GM12878 (cell line): ENCODE measurements around the gene PRMT7. TPM values are rescaled to one million over a fixed set of nuclear protein-coding genes. Genes with fewer than 3 reads are reported as not detected.
A peak's percentile ranks its signal among the peaks of the same experiment; 100 is the strongest.

Experiments
- ATAC-seq: fragments of 200-7000 bp; cut with Tn5 transposase; 3 replicates; pipeline ENCODE4 v1.9.1; 2020; ENCODE audit warnings: mild to moderate bottlenecking, moderate library complexity
- BruUV-seq: library from RNA; stranded (reverse); fragments of 400-500 nt; replicated peaks from 2 replicates; lab custom pipeline; 2021; lab: Mats Ljungman, UMichigan
- CTCF ChIA-PET: fragments of 300-600 bp; sonication (Branson Sonifier 250); formaldehyde crosslinking; extraction: SDS; loops from one replicate; lab custom pipeline; 2021; ENCODE audit warnings: inconsistent platforms; lab: Yijun Ruan, JAX
- POLR2A ChIA-PET: fragments of 350-600 bp; formaldehyde crosslinking; extraction: SDS; loops from one replicate; lab custom pipeline; 2021; ENCODE audit warnings: inconsistent platforms; lab: Charles Lee
- RAD21 ChIA-PET: fragments of 300-600 bp; sonication (Branson Sonifier 250); formaldehyde crosslinking; loops from one replicate; lab custom pipeline; 2023; ENCODE audit warnings: antibody characterized with exemption; ENCODE audit not compliant: unreplicated experiment; lab: Charles Lee
- SMC1A ChIA-PET: fragments of 300-600 bp; sonication (Branson Sonifier 250); formaldehyde crosslinking; loops from one replicate; lab custom pipeline; 2023; ENCODE audit not compliant: unreplicated experiment, uncharacterized antibody; lab: Charles Lee
- DNase-seq: peaks from one replicate; pipeline ENCODE4 v3.0.0-alpha.2; 2011; ENCODE audit warnings: low read depth, low spot score
- FAIRE-seq: peaks from 3 replicates; lab custom pipeline; 2011; peaks lifted over from hg19 to GRCh38; lab: Jason Lieb, UNC
- H2AFZ ChIP-seq: 2 replicates; pipeline ENCODE4 v1.6.0; 2011; ENCODE audit warnings: low read depth, low read length, control low read depth; ENCODE audit not compliant: control insufficient read depth
- H3K27ac ChIP-seq: 2 replicates; pipeline ENCODE4 v1.5.1; 2011; ENCODE audit warnings: control low read depth; ENCODE audit not compliant: control insufficient read depth, insufficient read depth
- H3K27me3 ChIP-seq, 2 experiments: replicated peaks in 1 of 2; 2 replicates each; pipeline versions ENCODE4 v1.6.0 to v1.6.1; 2011; ENCODE audit warnings: low read length in 1 of 2; ENCODE audit not compliant: control insufficient read depth in 2 of 2, insufficient read depth in 2 of 2
- H3K36me3 ChIP-seq, 2 experiments: 2 replicates each; pipeline ENCODE4 v1.5.1; 2011; ENCODE audit warnings: low read length in 1 of 2; ENCODE audit not compliant: control insufficient read depth in 2 of 2, insufficient read depth in 2 of 2
- H3K4me1 ChIP-seq: 2 replicates; pipeline ENCODE4 v1.6.1; 2011; ENCODE audit warnings: mild to moderate bottlenecking, low read length, moderate library complexity, mixed read lengths; ENCODE audit not compliant: control insufficient read depth, insufficient read depth
- H3K4me2 ChIP-seq: 2 replicates; pipeline ENCODE4 v1.6.0; 2011; ENCODE audit warnings: control low read depth; ENCODE audit not compliant: control insufficient read depth, insufficient read depth
- H3K4me3 ChIP-seq: fragments of 200-600 bp; sonication (generic); 2 replicates; pipeline ENCODE4 v1.5.1; 2016
- H3K79me2 ChIP-seq: 2 replicates; pipeline ENCODE4 v1.6.0; 2011; ENCODE audit warnings: low read length; ENCODE audit not compliant: control insufficient read depth, insufficient read depth
- H3K9ac ChIP-seq: 2 replicates; pipeline ENCODE4 v1.8.0; 2011; ENCODE audit warnings: low read length, control low read depth, mixed read lengths; ENCODE audit not compliant: control insufficient read depth, insufficient read depth
- H3K9me3 ChIP-seq: replicated peaks from 3 replicates; pipeline ENCODE4 v1.5.1; 2011; ENCODE audit warnings: mild to moderate bottlenecking, low read length; ENCODE audit not compliant: control insufficient read depth, insufficient read depth
- H4K20me1 ChIP-seq: 2 replicates; pipeline ENCODE4 v1.6.0; 2011; ENCODE audit not compliant: control insufficient read depth, insufficient read depth
- HCFC1 ChIP-seq: fragments of 150-350 bp; IDR thresholded peaks from 2 replicates; pipeline ENCODE4 v1.6.1; 2014; ENCODE audit warnings: low read length
- NFYB ChIP-seq: IDR thresholded peaks from 2 replicates; pipeline ENCODE4 v1.6.1; 2011; ENCODE audit warnings: low read depth, mild to moderate bottlenecking, low read length, improper control_type of control experiment, moderate library complexity; ENCODE audit not compliant: insufficient read depth
- TCF3 ChIP-seq: IDR thresholded peaks from 2 replicates; pipeline ENCODE4 v1.6.1; 2012; ENCODE audit warnings: low read depth, mild to moderate bottlenecking, low read length, borderline replicate concordance; ENCODE audit not compliant: insufficient read depth
- WGBS: methylation state at CpG from one replicate; pipeline ENCODE4 v1.1.6; 2016; ENCODE audit warnings: low lambda C conversion rate; ENCODE audit not compliant: insufficient replicate concordance, insufficient coverage; ENCODE audit errors: missing lambda C conversion rate; 5-methylcytosine and 5-hydroxymethylcytosine counted together
- in situ Hi-C: fragments of 300-500 bp; cut with MboI; formaldehyde crosslinking; loops from 9 replicates; pipeline ENCODE4 v1.14.3; 2018; ENCODE audit warnings: mixed read lengths
- intact Hi-C: fragments of 100-400 bp; cut with micrococcal nuclease; formaldehyde crosslinking; loops from one replicate; pipeline ENCODE4 v1.14.2; 2022; ENCODE audit not compliant: unreplicated experiment
- polyA plus RNA-seq, 11 experiments: library from polyadenylated mRNA; depleted of rRNA in 4 of 11; unstranded in 6 of 11; stranded (reverse) in 5 of 11; fragments of >200 nt; fragmentation: Nextera tagmentation in 4 of 11; fragmentation: Illumina TruSeq in 1 of 11; extraction: Ambion mirVana in 4 of 11; extraction: Trizol in 1 of 11; gene quantifications; 1 replicate in 1 of 11; 2 replicates in 10 of 11; pipeline versions ENCODE4 v1.2.1 to v1.2.3, GENCODE V29; 2011 to 2016; ENCODE audit warnings: inconsistent platforms in 2 of 11, missing spikeins in 2 of 11, low read depth in 1 of 11
- total RNA-seq, 4 experiments: library from RNA; depleted of rRNA in 3 of 4; stranded (reverse); fragments of >200 nt in 3 of 4; fragmentation: Illumina TruSeq in 1 of 4; extraction: Trizol in 1 of 4; gene quantifications; 2 replicates each; pipeline versions ENCODE4 v1.2.1 to v1.2.3, GENCODE V29; 2013 to 2021
- TF ChIP-seq, protein P1 (sequence below): IDR thresholded peaks from 2 replicates; pipeline ENCODE4 v1.6.1; 2011; ENCODE audit warnings: mild to moderate bottlenecking, low read depth, low read length, moderate library complexity; ENCODE audit not compliant: insufficient replicate concordance
- TF ChIP-seq, protein P2 (sequence below): IDR thresholded peaks from 2 replicates; pipeline ENCODE4 v1.6.1; 2011; ENCODE audit warnings: borderline replicate concordance, low read depth, mild to moderate bottlenecking, moderate library complexity, mixed read lengths, low read length; ENCODE audit not compliant: insufficient read depth; ENCODE audit errors: extremely low read length
- TF ChIP-seq, protein P3 (sequence below): IDR thresholded peaks from 2 replicates; pipeline ENCODE4 v1.6.1; 2012; ENCODE audit warnings: improper control_type of control experiment, low read depth, low read length; ENCODE audit not compliant: insufficient replicate concordance
- TF ChIP-seq, protein P4 (sequence below): IDR thresholded peaks from 2 replicates; pipeline ENCODE4 v1.6.1; 2012; ENCODE audit warnings: low read depth, low read length, improper control_type of control experiment

PRMT7 gene
- total and polyA plus RNA-seq, 10 of the 15 experiments (the other 5 are each of a cell fraction or from before 2014, with no cell fraction given) = 5.1 to 56.1 (median 42.0) TPM

DNA sequence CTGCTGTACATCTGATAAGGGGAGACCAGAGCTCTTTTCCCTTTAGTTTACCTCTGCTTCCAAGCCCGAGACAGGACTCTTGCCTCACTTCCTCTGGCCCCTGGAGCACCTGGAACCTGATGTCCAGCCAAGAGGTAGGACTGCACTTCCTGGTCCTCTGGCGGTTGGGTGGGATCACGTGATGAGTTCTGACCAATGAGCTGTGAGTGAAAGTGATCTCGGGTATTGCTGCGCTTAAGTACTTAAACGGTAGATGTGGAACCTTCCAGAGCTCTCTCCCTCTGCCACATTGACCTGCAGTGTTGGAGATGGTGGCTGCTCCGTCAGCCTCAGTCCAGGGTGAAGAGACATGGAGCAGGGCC is 70.5 kb downstream of the PRMT7 start:
- intact Hi-C loops (no loop called here), in situ Hi-C loops (no loop called here)
- H3K4me3 ChIP-seq = no peak overlapping the region
- H3K27me3 ChIP-seq = no peaks in the 10 kb centered on the region; a peak in 1 of 4 replicates
- H3K9me3 ChIP-seq = no peaks in the 10 kb centered on the region
- TF ChIP-seq NFYB = peak; percentile 85
- TF ChIP-seq, protein P1, sequence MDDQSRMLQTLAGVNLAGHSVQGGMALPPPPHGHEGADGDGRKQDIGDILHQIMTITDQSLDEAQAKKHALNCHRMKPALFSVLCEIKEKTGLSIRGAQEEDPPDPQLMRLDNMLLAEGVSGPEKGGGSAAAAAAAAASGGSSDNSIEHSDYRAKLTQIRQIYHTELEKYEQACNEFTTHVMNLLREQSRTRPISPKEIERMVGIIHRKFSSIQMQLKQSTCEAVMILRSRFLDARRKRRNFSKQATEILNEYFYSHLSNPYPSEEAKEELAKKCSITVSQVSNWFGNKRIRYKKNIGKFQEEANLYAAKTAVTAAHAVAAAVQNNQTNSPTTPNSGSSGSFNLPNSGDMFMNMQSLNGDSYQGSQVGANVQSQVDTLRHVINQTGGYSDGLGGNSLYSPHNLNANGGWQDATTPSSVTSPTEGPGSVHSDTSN = no peak
- TF ChIP-seq, protein P2, sequence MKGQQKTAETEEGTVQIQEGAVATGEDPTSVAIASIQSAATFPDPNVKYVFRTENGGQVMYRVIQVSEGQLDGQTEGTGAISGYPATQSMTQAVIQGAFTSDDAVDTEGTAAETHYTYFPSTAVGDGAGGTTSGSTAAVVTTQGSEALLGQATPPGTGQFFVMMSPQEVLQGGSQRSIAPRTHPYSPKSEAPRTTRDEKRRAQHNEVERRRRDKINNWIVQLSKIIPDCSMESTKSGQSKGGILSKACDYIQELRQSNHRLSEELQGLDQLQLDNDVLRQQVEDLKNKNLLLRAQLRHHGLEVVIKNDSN = peak; percentile 65
- H3K4me2 ChIP-seq = no peak overlapping the region
- DNase-seq (no peak), FAIRE-seq (no peak), ATAC-seq (no peak)
- no peaks in the 10 kb centered on the region for H3K36me3 ChIP-seq
- POLR2A ChIA-PET = interaction anchor here (0.6 kb wide), 1 partner anchor 118 kb away, joined by 6 read pairs; no protein-coding TSS in a partner anchor
- no peaks in the 10 kb centered on the region for H4K20me1 ChIP-seq
- WGBS = 71% methylated on average over 7 of the region's 7 CpGs
- BruUV-seq = no TSS peak
- H3K4me1 ChIP-seq = peaks cover 10% of the 10 kb centered on the region
- SMC1A ChIA-PET = no interaction called here
- no peak overlapping the region for H2AFZ ChIP-seq
- no peak overlapping the region for H3K27ac ChIP-seq
- RAD21 ChIA-PET = no interaction called here
- H3K9ac ChIP-seq = no peak overlapping the region
- CTCF ChIA-PET = interaction anchor here (0.9 to 5.6 kb wide), 7 partner anchors 9 to 140 kb away, joined by 3 to 77 read pairs (median 3); no protein-coding TSS in a partner anchor
- no peaks in the 10 kb centered on the region for H3K79me2 ChIP-seq

DNA sequence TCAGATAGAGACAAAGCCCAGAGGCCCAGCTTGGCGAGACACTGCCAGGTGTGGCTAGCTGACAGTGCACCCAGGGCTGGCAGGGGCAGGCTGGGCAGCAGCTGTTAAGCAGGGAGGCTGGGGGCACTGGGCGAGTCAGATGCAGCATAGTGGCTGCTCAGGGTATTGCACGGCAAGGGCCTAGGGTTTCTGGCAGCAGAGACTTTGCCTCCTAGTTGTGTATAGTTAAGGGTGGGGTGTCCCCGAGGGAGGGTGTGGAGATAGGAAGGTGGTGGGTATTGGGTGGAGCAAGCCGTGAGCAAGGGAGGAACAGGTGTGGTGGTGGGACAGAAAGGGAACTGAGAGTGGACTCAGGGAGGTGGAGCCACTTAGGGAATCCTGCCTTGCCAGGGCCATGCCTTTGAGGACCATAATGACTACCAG is 71.5 kb downstream of the PRMT7 start:
- POLR2A ChIA-PET = no interaction called here
- peaks cover 10% of the 10 kb centered on the region for H3K4me1 ChIP-seq
- intact Hi-C loops = no loop called here
- H4K20me1 ChIP-seq = no peaks in the 10 kb centered on the region
- no peak overlapping the region for H3K4me3 ChIP-seq
- H3K9ac ChIP-seq = no peak overlapping the region
- in situ Hi-C loops = no loop called here
- DNase-seq (no peak), ATAC-seq (peak; percentile 88), FAIRE-seq (no peak)
- no TSS peak for BruUV-seq
- no peak overlapping the region for H3K27ac ChIP-seq
- H3K4me2 ChIP-seq = no peak overlapping the region
- no peaks in the 10 kb centered on the region for H3K79me2 ChIP-seq
- H3K27me3 ChIP-seq = no peaks in the 10 kb centered on the region; a peak in 1 of 4 replicates
- H3K36me3 ChIP-seq = no peaks in the 10 kb centered on the region
- 26% methylated on average over 5 of the region's 5 CpGs for WGBS
- SMC1A ChIA-PET = no interaction called here
- RAD21 ChIA-PET = no interaction called here
- CTCF ChIA-PET = interaction anchor here (0.9 to 5.6 kb wide), 5 partner anchors 8 to 130 kb away, joined by 3 to 77 read pairs (median 4); no protein-coding TSS in a partner anchor
- no peaks in the 10 kb centered on the region for H3K9me3 ChIP-seq
- H2AFZ ChIP-seq = no peak overlapping the region
- TF ChIP-seq, protein P3, sequence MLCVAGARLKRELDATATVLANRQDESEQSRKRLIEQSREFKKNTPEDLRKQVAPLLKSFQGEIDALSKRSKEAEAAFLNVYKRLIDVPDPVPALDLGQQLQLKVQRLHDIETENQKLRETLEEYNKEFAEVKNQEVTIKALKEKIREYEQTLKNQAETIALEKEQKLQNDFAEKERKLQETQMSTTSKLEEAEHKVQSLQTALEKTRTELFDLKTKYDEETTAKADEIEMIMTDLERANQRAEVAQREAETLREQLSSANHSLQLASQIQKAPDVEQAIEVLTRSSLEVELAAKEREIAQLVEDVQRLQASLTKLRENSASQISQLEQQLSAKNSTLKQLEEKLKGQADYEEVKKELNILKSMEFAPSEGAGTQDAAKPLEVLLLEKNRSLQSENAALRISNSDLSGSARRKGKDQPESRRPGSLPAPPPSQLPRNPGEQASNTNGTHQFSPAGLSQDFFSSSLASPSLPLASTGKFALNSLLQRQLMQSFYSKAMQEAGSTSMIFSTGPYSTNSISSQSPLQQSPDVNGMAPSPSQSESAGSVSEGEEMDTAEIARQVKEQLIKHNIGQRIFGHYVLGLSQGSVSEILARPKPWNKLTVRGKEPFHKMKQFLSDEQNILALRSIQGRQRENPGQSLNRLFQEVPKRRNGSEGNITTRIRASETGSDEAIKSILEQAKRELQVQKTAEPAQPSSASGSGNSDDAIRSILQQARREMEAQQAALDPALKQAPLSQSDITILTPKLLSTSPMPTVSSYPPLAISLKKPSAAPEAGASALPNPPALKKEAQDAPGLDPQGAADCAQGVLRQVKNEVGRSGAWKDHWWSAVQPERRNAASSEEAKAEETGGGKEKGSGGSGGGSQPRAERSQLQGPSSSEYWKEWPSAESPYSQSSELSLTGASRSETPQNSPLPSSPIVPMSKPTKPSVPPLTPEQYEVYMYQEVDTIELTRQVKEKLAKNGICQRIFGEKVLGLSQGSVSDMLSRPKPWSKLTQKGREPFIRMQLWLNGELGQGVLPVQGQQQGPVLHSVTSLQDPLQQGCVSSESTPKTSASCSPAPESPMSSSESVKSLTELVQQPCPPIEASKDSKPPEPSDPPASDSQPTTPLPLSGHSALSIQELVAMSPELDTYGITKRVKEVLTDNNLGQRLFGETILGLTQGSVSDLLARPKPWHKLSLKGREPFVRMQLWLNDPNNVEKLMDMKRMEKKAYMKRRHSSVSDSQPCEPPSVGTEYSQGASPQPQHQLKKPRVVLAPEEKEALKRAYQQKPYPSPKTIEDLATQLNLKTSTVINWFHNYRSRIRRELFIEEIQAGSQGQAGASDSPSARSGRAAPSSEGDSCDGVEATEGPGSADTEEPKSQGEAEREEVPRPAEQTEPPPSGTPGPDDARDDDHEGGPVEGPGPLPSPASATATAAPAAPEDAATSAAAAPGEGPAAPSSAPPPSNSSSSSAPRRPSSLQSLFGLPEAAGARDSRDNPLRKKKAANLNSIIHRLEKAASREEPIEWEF = no peak
- TF ChIP-seq TCF3 (0 out of 2 replicates have a peak, but pooled peaks have one; percentile 10), HCFC1 (no peak)
- TF ChIP-seq, protein P4, sequence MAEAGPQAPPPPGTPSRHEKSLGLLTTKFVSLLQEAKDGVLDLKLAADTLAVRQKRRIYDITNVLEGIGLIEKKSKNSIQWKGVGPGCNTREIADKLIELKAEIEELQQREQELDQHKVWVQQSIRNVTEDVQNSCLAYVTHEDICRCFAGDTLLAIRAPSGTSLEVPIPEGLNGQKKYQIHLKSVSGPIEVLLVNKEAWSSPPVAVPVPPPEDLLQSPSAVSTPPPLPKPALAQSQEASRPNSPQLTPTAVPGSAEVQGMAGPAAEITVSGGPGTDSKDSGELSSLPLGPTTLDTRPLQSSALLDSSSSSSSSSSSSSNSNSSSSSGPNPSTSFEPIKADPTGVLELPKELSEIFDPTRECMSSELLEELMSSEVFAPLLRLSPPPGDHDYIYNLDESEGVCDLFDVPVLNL = no peak
